ENCODE data around the gene SMYD1. TPM values are rescaled to one million over a fixed set of nuclear protein-coding genes. Genes with fewer than 3 reads are reported as not detected.

SMYD1 gene
- total RNA-seq, 1 experiment from 2014 or later: 2.4 TPM

DNA sequence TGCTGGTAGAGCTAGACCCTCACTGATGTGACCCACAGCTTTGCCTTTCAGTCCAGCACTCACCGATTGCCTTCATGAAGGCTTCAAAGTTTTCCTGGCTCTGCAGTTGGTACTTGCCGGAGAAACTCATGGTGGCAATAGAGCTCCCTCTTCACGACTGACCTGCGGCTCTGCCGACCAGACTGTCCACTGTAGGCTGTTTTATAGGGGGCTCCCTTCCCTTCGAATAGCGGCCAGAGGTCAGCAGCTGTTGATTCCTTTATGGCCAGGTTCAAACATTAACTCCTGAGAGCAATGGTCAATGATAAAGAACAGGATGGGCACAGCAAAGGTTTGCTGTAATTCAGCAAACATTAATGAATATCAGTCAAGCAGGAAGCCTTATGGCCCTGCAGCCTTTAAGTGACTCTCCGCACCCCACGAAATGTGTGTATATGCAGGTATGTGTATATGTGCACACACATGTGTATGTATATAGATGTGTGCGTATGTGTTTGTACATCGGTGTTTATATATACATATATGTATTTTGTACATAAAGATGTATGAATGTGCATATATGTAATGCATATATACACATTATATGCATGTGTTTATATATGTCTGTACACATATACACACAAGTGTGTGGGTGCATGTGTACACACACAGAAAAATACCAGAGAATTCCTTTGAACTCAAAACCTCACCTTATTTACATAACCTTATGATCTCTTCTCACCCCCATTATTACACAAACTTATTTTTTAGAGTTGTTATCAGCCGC lies 60.4 kb downstream of the SMYD1 start, which contains the start of gene FABP1:
Gene FABP1, minus strand, starts transcription at position 175 of the 766 bp plus-strand sequence. Its CDS starts 45 bp downstream, at position 130.
- Histone ChIP-seq H3K27me3 (peaks cover 10% of the 10 kb centered on the region; the same call in 1 of the 2 replicates), H3K27ac (no peak within 1 kb of the TSS), H3K4me3 (no peak within 1 kb of the TSS), H3K36me3 (no peaks in the 10 kb centered on the region), H3K4me1 (no peaks in the 10 kb centered on the region), H3K9me3 (replicated peaks) (no peaks in the 10 kb centered on the region)
- no peak for DNase-seq

DNA sequence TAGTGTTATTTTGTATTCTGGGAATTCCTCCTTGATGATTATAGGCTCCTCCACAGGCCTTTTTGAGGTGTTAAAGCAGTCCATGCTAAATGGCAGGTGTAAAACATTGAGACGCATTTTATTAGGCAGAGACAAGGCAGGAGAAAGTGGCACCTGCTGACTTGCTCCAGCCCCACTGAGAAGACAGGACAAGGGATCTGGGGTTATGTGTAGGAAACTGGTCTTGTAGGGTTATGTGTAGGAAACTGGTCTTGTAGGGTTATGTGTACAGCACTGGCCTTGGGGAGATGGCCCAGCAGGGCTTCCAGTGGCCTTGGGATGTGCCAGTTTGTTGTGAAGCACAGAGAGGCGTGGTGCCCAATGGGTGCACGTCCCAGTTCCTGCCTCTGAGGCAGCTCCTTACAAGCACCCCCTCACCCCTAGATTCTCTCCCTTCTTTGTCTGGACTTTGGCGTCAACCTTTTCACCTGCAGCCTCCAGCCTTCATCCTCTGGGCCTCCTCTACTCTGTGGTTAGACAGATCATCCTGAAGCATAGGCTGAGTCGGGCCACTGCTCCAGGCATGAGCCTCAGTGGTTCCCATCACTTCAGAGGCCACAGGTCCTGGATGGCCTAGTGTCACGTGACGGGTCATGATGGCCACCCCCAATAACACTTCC lies 61.2 kb downstream of the SMYD1 start:
- no peaks in the 10 kb centered on the region for H3K36me3 ChIP-seq
- no peak overlapping the region for H3K27ac ChIP-seq
- no peak overlapping the region for H3K4me3 ChIP-seq
- H3K27me3 ChIP-seq: peaks cover 10% of the 10 kb centered on the region; the same call in 1 of the 2 replicates
- no peaks in the 10 kb centered on the region for H3K4me1 ChIP-seq
- DNase-seq: no peak
- no peaks in the 10 kb centered on the region for H3K9me3 ChIP-seq (replicated peaks)

DNA sequence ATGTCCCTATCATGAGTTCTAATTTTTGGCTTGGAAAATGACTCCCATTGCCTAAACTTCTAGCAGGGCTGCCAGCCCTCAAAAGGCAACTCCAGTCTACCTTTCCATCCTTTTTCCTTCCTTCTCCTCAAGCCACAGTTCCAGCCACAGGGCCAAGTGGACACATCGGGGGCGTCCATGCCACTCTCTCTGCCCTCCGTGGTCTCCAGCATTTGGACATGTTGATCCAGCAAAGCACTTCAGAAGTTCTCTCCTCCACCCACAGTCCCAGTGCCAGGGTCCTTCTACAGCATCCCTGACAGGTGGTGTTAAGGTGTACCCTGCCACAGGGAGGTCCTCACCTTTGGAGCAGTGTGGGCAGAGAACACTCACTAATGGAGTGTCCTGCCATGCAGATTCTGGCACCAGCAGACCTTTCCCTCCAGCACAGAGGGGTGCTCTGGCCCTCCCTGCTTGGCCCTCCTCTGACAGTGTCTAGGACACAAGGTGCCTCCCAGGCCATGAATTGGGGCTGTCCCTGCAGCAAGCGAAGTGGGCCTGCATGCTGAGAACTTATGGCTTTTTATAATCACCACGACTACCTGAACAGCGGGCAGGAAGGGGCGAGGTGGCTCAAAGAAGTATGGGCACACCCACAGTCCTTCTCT lies 61.8 kb downstream of the SMYD1 start:
- Histone ChIP-seq H3K36me3 (no peaks in the 10 kb centered on the region), H3K4me3 (no peak overlapping the region), H3K27ac (no peak overlapping the region), H3K4me1 (no peaks in the 10 kb centered on the region), H3K27me3 (peaks cover 10% of the 10 kb centered on the region; the same call in 1 of the 2 replicates), H3K9me3 (replicated peaks) (no peaks in the 10 kb centered on the region)
- no peak for DNase-seq

DNA sequence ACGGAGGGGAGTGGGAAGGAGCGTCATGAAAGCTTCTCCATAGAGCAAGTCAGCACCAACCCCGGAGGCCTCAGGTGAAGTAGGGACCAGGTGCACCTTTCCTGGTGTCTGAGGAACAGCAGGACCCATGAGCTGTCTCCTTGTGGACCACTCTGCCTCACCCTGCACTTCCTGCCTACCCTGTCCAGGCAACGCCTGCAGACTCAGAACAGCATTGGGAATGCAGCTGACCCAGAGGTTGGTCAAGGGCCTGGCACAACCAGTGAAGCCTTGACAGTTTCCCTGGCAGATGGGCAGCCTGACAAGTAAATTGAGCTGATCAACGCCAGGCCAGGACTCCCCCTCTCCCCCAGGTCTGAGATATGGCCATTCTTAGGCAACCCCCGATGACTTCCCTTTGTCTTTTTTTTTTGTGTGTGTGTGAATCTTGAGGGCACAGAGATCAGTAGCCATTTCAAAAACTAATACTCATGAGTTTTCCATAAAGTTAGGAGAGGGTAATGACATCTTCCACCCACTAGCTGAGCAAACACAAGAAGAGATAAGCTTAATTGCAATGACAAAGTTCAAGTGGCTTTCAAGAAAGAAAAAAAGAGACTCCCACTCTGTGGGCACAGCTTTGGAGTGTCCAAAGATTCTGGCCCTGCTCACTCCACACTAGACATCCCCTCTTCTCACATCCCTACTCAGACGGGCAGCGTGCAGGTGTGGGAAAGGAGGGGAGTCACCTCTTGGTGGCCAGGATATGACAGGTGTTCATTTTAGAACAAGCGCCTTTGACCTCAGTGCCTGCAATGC lies 63.8 kb downstream of the SMYD1 start:
- no peak overlapping the region for H3K4me3 ChIP-seq
- no peak overlapping the region for H3K27ac ChIP-seq
- H3K4me1 ChIP-seq: no peaks in the 10 kb centered on the region
- no peaks in the 10 kb centered on the region for H3K36me3 ChIP-seq
- no peak for DNase-seq
- H3K9me3 ChIP-seq (replicated peaks): no peaks in the 10 kb centered on the region
- peaks cover 2% of the 10 kb centered on the region; the same call in 1 of the 2 replicates for H3K27me3 ChIP-seq

DNA sequence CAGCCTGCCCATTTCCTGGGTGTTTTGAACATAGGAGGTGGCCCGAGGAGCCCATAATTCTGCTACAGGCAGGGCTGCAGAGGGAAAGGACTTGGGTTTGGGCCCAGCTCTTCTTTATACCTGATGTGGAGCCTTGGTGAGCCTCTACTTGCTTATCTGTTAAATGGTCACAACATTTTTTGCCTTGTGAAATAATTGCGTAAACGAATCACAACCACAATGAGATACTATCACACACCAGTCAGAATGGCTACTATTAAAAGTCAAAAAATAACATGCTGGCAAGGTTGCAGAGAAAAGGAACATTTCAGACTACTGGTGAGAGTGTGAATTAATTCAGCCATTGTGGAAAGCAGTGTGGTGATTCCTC lies 64.4 kb downstream of the SMYD1 start:
- H3K4me1 ChIP-seq: no peaks in the 10 kb centered on the region
- no peaks in the 10 kb centered on the region for H3K9me3 ChIP-seq (replicated peaks)
- H3K27ac ChIP-seq: no peak overlapping the region
- H3K27me3 ChIP-seq: no peaks in the 10 kb centered on the region; the same call in 1 of the 2 replicates
- H3K4me3 ChIP-seq: no peak overlapping the region
- DNase-seq: no peak
- H3K36me3 ChIP-seq: no peaks in the 10 kb centered on the region

DNA sequence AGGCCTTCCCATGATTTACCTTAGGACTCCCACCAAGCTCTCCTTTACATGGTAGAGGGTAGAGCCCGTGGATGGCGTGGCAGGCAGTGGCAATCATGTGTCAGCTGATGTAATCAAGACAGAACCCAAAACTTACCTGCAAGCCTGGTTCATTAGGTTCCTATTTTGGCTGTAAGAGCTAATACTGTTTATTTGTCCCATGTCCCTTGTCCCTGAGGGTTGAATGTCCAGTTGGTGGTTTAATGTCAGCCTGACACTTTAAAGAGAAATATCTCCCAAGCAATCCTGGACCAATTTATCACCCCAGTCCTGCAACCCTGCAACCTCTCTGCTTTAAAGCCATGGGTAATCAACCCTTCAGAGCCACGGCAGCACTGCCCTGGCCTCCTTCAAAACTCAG lies 66.2 kb downstream of the SMYD1 start:
- no peaks in the 10 kb centered on the region for H3K36me3 ChIP-seq
- H3K27ac ChIP-seq: no peak overlapping the region
- no peaks in the 10 kb centered on the region for H3K4me1 ChIP-seq
- H3K4me3 ChIP-seq: no peak overlapping the region
- no peaks in the 10 kb centered on the region for H3K27me3 ChIP-seq
- no peak for DNase-seq
- no peaks in the 10 kb centered on the region for H3K9me3 ChIP-seq (replicated peaks)

DNA sequence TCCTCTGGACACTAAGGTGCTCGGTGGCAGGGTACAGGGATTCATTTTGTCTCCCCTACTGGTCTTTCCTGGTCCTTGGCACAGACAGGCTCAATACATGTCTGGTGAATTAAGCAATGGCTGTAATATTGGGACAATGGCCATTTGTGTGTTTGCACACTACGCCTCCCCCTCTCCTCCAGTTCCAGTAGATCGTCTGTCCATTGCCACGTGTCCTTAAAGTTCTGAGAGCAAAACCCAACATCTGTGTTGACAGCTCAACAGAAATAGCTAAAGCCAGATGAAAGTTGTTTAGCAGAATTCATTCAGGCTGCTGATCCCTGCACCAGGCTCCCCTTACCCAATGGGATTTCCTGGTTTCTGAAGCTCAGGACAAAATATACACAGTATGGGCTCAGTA lies 69.2 kb downstream of the SMYD1 start:
- Histone ChIP-seq H3K4me3 (no peak overlapping the region), H3K4me1 (no peaks in the 10 kb centered on the region), H3K9me3 (replicated peaks) (no peaks in the 10 kb centered on the region), H3K36me3 (no peaks in the 10 kb centered on the region), H3K27me3 (no peaks in the 10 kb centered on the region), H3K27ac (no peak overlapping the region)
- DNase-seq: no peak

DNA sequence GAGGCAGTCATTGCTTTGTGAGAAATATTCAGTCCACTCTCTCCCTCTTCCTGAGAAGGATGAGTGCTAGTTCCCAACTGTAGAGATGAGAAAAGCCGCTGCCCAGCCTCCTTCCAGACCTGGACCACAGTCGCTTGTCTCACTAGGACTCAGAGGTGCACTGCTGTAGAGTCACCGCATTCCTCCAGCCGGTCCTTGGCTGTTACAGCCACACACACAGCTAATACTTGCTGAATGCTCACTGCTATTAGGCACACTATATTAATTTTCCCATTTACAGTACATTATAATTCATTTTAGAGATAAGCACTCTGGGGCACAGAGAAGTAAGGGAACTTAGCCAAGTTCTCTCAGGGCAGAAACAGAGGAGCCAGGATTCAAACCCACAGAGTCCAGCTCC lies 70.2 kb downstream of the SMYD1 start:
- Histone ChIP-seq H3K4me3 (no peak overlapping the region), H3K27me3 (no peaks in the 10 kb centered on the region), H3K9me3 (replicated peaks) (no peaks in the 10 kb centered on the region), H3K4me1 (no peaks in the 10 kb centered on the region), H3K27ac (no peak overlapping the region), H3K36me3 (no peaks in the 10 kb centered on the region)
- DNase-seq: no peak

DNA sequence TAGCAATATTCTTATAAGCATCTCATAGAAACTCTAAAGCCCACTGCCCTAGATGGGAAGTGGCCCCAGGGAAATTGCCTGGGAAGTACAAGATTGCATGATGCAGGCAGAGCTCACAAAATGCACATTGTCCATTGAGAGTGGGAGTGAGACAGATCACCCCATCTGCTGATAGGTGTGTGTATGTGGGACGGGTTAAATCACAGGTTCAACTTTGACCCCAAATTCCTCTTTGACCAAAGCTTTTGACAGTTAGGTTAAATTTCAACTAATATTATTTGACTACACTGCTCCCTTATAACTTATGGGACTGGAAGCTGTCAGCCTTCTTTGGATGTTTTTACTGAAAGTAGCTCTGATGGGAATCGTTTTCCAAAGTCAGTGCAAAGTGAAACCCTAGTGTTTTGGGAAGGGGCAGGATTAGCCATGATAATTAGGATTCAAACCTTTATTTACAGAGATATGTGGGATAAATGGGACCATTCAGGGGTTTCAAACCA lies 71.6 kb downstream of the SMYD1 start:
- Histone ChIP-seq H3K4me1 (no peaks in the 10 kb centered on the region), H3K9me3 (replicated peaks) (no peaks in the 10 kb centered on the region), H3K36me3 (no peaks in the 10 kb centered on the region), H3K27ac (no peak overlapping the region), H3K4me3 (no peak overlapping the region), H3K27me3 (no peaks in the 10 kb centered on the region)
- no peak for DNase-seq

DNA sequence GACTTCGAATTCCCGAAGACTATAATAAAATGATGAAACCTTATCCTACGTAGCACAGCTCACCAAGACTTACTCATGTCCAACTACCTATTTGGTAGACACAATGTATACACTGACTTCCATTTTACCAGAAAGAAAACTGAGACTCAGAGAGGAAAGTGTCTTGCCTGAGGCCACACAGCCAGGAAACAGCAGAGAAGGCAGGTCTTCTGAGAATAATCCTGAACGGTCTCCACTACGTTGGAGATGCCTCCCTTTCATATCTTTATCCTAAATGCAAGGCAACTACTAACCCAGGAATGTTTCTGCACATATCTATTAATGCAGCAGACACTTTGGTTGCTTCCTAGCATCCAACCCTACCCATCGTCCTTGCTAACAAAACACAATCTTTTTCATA lies 72.2 kb downstream of the SMYD1 start:
- Histone ChIP-seq H3K4me3 (no peak overlapping the region), H3K36me3 (no peaks in the 10 kb centered on the region), H3K4me1 (no peaks in the 10 kb centered on the region), H3K27ac (no peak overlapping the region), H3K9me3 (replicated peaks) (no peaks in the 10 kb centered on the region), H3K27me3 (no peaks in the 10 kb centered on the region)
- DNase-seq: no peak

DNA sequence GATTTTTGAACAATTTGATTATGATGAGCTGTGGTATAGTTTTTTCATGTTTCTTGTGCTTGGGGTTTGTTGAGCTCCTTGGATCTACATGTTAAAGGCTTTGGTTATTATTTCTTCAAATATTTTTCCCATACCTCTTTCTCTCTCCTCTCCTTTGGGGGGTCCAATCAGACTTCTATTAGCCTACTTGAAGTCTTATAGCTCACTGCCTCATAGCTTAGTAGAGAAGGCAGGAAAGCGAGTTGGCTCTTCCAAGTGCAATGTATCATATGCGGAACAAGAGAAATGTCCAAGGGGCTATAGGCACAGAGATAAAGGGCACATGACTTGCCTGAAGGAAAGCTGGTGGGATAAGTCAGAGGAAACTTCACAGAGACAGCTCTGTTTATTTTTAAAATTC lies 74.3 kb downstream of the SMYD1 start:
- DNase-seq: no peak
- Histone ChIP-seq H3K4me1 (no peaks in the 10 kb centered on the region), H3K4me3 (no peak overlapping the region), H3K36me3 (no peaks in the 10 kb centered on the region), H3K27me3 (no peaks in the 10 kb centered on the region), H3K27ac (no peak overlapping the region), H3K9me3 (replicated peaks) (no peaks in the 10 kb centered on the region)

DNA sequence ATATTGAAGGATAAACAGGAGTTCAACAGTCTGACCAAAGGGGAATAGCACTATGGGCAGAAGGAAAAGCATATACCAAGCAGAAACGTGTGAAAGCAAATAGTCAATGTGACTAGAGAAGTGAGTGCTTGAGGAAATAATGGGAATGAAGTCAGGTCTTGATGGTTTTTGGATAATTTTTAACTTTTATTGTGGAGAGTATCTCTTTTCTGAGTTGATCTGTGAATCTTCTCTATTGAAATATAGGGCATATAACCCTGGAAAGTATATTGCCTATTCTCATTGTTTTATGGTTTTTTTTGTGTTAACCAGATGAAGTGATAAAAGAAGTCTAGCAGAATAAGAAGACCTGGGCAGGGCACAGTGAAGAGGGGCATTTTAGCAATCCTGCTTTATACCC lies 76.6 kb downstream of the SMYD1 start:
- DNase-seq: no peak
- H3K9me3 ChIP-seq (replicated peaks): peaks cover 6% of the 10 kb centered on the region; the same call in 1 of the 2 replicates

DNA sequence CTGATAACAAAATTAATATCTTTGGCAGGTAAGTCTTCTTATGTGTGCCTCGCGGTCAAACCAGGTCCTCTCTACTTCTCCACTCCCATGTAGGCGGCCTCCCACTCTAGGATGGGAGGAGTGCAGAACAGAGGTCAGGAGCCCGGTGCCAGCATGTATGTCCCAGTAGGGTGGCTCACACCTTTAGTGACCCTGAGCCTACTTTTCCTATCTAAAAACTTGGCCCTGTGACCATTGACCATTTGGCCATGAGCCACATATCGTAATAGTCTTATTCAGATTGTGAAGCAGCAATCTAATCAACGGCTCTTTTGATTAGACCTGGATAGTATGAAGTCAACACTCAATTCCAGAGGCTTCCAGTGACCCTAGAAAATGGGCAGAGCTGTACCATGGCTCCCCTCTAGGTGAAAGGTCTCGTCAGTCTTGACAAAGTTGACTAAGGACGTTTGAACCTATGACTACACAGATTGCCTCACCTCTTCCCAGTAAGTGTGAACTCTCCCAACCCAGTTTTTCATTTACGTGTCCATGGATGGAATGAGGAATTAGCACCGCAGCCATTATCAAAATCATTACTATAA lies 77.4 kb downstream of the SMYD1 start:
- Histone ChIP-seq H3K9me3 (replicated peaks) (peaks cover 7% of the 10 kb centered on the region; the same call in 1 of the 2 replicates), H3K4me1 (no peaks in the 10 kb centered on the region), H3K27me3 (no peaks in the 10 kb centered on the region), H3K4me3 (no peak overlapping the region), H3K36me3 (no peaks in the 10 kb centered on the region), H3K27ac (no peak overlapping the region)
- DNase-seq: no peak

More for the DNA sequence above, 76.6 kb downstream of the SMYD1 start:
- Histone ChIP-seq H3K27me3 (no peaks in the 10 kb centered on the region), H3K36me3 (no peaks in the 10 kb centered on the region), H3K4me1 (no peaks in the 10 kb centered on the region), H3K4me3 (no peak overlapping the region), H3K27ac (no peak overlapping the region)

DNA sequence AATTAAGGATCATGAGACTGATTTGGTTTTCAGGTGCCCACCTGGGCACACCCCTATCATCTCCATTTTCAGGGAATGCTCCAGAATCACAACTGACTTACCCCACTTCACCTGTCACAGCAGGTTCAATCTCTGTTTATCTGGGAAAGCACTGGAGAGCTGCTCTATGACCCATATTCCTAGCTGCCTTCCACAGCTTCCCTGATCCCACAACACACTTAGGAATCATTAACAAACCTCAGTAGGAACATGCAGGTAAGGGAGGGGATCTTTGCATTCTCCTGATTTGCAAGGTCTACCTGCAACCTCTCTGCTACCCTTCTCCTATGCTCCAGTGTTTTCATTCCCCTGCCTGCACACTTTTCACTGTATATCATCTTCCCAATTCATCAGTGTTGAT lies 79.0 kb downstream of the SMYD1 start:
- no peaks in the 10 kb centered on the region for H3K27me3 ChIP-seq
- no peaks in the 10 kb centered on the region for H3K36me3 ChIP-seq
- H3K4me3 ChIP-seq: no peak overlapping the region
- no peak overlapping the region for H3K27ac ChIP-seq
- peaks cover 7% of the 10 kb centered on the region; the same call in 1 of the 2 replicates for H3K9me3 ChIP-seq (replicated peaks)
- no peaks in the 10 kb centered on the region for H3K4me1 ChIP-seq
- no peak for DNase-seq

Measured in SJCRH30 (cell line).